CD4-positive, alpha-beta T cell (primary cell): ENCODE measurements around the gene SLC2A9. TPM values are rescaled to one million over a fixed set of nuclear protein-coding genes. Genes with fewer than 3 reads are reported as not detected.

Experiments
- ATAC-seq: fragments of 200-7000 bp; cut with Tn5 transposase; one replicate; pipeline ENCODE4 v1.10.0; 2022; ENCODE audit warnings: mild to moderate bottlenecking; ENCODE audit not compliant: poor library complexity
- CTCF ChIA-PET: fragments of 350-600 bp; sonication (Branson Sonifier 250); formaldehyde crosslinking; loops from one replicate; lab custom pipeline; 2021; ENCODE audit warnings: antibody characterized with exemption, inconsistent platforms; lab: Charles Lee
- POLR2A ChIA-PET: fragments of 350-600 bp; sonication (Branson Sonifier 250); formaldehyde crosslinking; loops from one replicate; lab custom pipeline; 2021; ENCODE audit warnings: antibody characterized with exemption, inconsistent platforms; lab: Charles Lee
- DNase-seq, 14 experiments: peaks; one replicate each; pipeline ENCODE4 v3.0.0-alpha.2; 2013 to 2020; ENCODE audit warnings: mixed read lengths in 2 of 14
- H3K27ac ChIP-seq, 2 donors: one replicate each; pipeline versions ENCODE4 v1.5.1 to v1.7.0; 2013; ENCODE audit warnings: low read length in 2 of 2, low read depth in 1 of 2, mild to moderate bottlenecking in 1 of 2
- H3K27me3 ChIP-seq, 2 experiments: 1 replicate in 1 of 2; 2 replicates in 1 of 2; pipeline versions ENCODE4 v1.6.1 to v1.7.0; 2013; ENCODE audit warnings: low read length in 2 of 2, control low read depth in 1 of 2, mild to moderate bottlenecking in 1 of 2, moderate library complexity in 1 of 2; ENCODE audit not compliant: insufficient read depth in 2 of 2, control insufficient read depth in 1 of 2
- H3K36me3 ChIP-seq: one replicate; pipeline ENCODE4 v1.6.1; 2013; ENCODE audit warnings: low read length, control low read depth; ENCODE audit not compliant: insufficient read depth
- H3K4me1 ChIP-seq: one replicate; pipeline ENCODE4 v1.6.1; 2013; ENCODE audit warnings: low read length, control low read depth; ENCODE audit not compliant: insufficient read depth
- H3K4me3 ChIP-seq: one replicate; pipeline ENCODE4 v1.5.1; 2013; ENCODE audit warnings: mild to moderate bottlenecking, low read length, moderate library complexity
- H3K9me3 ChIP-seq, 2 experiments: 1 replicate in 1 of 2; 2 replicates in 1 of 2; pipeline versions ENCODE4 v1.6.1 to v1.7.0; 2013; ENCODE audit warnings: low read length in 2 of 2, mild to moderate bottlenecking in 2 of 2, control low read depth in 1 of 2, moderate library complexity in 1 of 2; ENCODE audit not compliant: control insufficient read depth in 1 of 2, insufficient read depth in 1 of 2
- H3K27ac Mint-ChIP-seq: one replicate; pipeline ENCODE4 v1.8.0; 2020; ENCODE audit warnings: mixed read lengths
- H3K27me3 Mint-ChIP-seq: one replicate; pipeline ENCODE4 v1.8.0; 2021; ENCODE audit warnings: mixed read lengths
- H3K36me3 Mint-ChIP-seq: one replicate; pipeline ENCODE4 v1.8.0; 2021; ENCODE audit warnings: low read depth, mixed read lengths
- H3K4me1 Mint-ChIP-seq: one replicate; pipeline ENCODE4 v1.8.0; 2021; ENCODE audit warnings: low read depth, mixed read lengths
- H3K4me3 Mint-ChIP-seq: one replicate; pipeline ENCODE4 v1.8.0; 2020; ENCODE audit warnings: mild to moderate bottlenecking, mixed read lengths
- H3K9me3 Mint-ChIP-seq: one replicate; pipeline ENCODE4 v1.8.0; 2020; ENCODE audit warnings: mixed read lengths
- intact Hi-C, 2 experiments: fragments of 100-400 bp; cut with DNase I in 1 of 2; cut with micrococcal nuclease in 1 of 2; formaldehyde crosslinking; loops; one replicate each; pipeline versions ENCODE4 v1.15.1 to v1.9.0; 2023 to 2025; cut with DNase I, micrococcal nuclease
- total RNA-seq, 174 experiments: library from RNA in 2 of 174; stranded (reverse) in 2 of 174; gene quantifications; one replicate each; pipeline ENCODE4 v1.2.3 and lab custom pipeline; 2021 to 2026
- TF ChIP-seq, protein P1 (sequence below): fragments of 200-600 bp; IDR thresholded peaks from one replicate; pipeline ENCODE4 v1.8.0; 2022; ENCODE audit warnings: antibody characterized with exemption, mild to moderate bottlenecking

SLC2A9 gene
- total RNA-seq, 2 experiments from 2014 or later = 2.2 to 3.6 TPM

DNA sequence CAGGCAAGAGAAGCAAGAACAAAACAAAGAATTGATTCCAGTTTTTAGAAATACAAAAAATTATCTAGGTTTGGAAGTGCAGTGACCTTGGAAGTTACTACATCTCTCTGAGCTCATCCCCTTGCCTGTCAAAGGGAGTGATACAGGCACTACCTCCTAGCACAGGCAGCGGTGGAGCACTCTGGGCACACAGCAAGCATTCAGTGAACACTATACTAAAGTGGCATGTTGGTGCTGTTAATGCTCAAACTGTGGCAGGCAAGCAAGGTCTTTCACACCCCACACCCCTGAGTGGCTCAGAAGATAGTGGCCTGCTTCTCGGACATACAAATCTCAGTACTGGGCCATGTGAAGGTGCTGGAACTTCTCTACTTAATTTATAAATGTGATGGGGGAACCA, 188.7 kb downstream of the SLC2A9 start:
- no peak overlapping the region for H3K4me3 Mint-ChIP-seq
- no peaks in the 10 kb centered on the region for H3K4me1 Mint-ChIP-seq
- H3K27me3 Mint-ChIP-seq = peaks cover 6% of the 10 kb centered on the region
- H3K9me3 Mint-ChIP-seq = no peaks in the 10 kb centered on the region
- POLR2A ChIA-PET = no interaction called here
- Histone ChIP-seq H3K4me3 (no peak overlapping the region), H3K9me3 (no peaks in the 10 kb centered on the region), H3K27me3 (no peaks in the 10 kb centered on the region), H3K36me3 (no peaks in the 10 kb centered on the region), H3K27ac (no peak overlapping the region), H3K4me1 (no peaks in the 10 kb centered on the region)
- no peaks in the 10 kb centered on the region for H3K36me3 Mint-ChIP-seq
- intact Hi-C loops = no loop called here
- ATAC-seq (no peak), DNase-seq (no peak)
- H3K27ac Mint-ChIP-seq = no peak overlapping the region
- CTCF ChIA-PET = no interaction called here
- TF ChIP-seq, protein P1, sequence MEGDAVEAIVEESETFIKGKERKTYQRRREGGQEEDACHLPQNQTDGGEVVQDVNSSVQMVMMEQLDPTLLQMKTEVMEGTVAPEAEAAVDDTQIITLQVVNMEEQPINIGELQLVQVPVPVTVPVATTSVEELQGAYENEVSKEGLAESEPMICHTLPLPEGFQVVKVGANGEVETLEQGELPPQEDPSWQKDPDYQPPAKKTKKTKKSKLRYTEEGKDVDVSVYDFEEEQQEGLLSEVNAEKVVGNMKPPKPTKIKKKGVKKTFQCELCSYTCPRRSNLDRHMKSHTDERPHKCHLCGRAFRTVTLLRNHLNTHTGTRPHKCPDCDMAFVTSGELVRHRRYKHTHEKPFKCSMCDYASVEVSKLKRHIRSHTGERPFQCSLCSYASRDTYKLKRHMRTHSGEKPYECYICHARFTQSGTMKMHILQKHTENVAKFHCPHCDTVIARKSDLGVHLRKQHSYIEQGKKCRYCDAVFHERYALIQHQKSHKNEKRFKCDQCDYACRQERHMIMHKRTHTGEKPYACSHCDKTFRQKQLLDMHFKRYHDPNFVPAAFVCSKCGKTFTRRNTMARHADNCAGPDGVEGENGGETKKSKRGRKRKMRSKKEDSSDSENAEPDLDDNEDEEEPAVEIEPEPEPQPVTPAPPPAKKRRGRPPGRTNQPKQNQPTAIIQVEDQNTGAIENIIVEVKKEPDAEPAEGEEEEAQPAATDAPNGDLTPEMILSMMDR = no peak

DNA sequence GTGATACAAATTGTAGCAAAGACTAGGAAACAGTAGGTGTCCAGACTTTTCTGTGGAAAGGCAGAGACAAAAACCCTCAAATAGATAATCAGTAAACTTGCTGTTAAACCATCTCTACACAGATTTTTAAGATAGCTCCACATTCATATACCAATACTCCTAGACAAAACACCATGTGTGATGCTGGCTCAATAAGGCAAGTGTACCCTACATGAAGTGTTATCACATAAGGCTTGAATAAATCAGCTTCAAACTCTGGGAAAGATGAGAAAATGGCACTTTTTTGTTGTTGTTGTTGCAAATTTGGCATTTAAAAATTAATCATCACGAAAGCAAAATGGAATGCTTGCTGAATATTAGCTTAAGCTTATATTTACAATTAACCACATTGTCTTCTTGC, 194.7 kb downstream of the SLC2A9 start:
- no peak overlapping the region for H3K4me3 Mint-ChIP-seq
- H3K9me3 Mint-ChIP-seq = no peaks in the 10 kb centered on the region
- no peaks in the 10 kb centered on the region for H3K36me3 Mint-ChIP-seq
- Histone ChIP-seq H3K27me3 (no peaks in the 10 kb centered on the region), H3K27ac (no peak overlapping the region), H3K4me3 (no peak overlapping the region), H3K4me1 (no peaks in the 10 kb centered on the region), H3K36me3 (no peaks in the 10 kb centered on the region), H3K9me3 (no peaks in the 10 kb centered on the region)
- ATAC-seq (no peak), DNase-seq (no peak)
- H3K4me1 Mint-ChIP-seq = no peaks in the 10 kb centered on the region
- CTCF ChIA-PET = no interaction called here
- POLR2A ChIA-PET = no interaction called here
- H3K27ac Mint-ChIP-seq = no peak overlapping the region
- TF ChIP-seq, protein P1 = no peak
- intact Hi-C loops = no loop called here
- no peaks in the 10 kb centered on the region for H3K27me3 Mint-ChIP-seq

DNA sequence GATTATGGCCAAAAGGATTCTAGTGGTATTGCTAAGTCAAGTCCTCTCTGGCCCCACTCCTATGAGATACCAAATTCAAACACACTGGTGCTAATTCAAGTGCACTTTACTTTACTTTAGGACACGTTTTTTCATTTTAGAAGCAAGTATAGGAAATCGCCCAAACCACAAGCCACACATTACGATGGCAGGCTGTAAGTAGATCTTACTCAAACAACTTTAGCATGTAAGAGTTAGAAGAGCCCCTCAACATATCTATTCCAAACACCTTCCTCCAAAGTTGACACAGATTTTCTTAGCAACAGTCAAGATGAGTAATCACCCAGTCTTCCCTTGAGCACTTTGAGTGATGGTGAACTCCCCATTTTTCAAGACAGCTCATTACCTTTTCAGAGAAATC, 196.2 kb downstream of the SLC2A9 start:
- H3K4me3 Mint-ChIP-seq = no peak overlapping the region
- TF ChIP-seq, protein P1 = no peak
- intact Hi-C loops = no loop called here

More for the DNA sequence above, 196.2 kb downstream of the SLC2A9 start:
- Histone ChIP-seq H3K9me3 (no peaks in the 10 kb centered on the region), H3K36me3 (no peaks in the 10 kb centered on the region), H3K4me3 (no peak overlapping the region), H3K4me1 (no peaks in the 10 kb centered on the region), H3K27ac (no peak overlapping the region), H3K27me3 (no peaks in the 10 kb centered on the region)
- Mint-ChIP-seq H3K36me3 (no peaks in the 10 kb centered on the region), H3K27me3 (no peaks in the 10 kb centered on the region), H3K4me1 (no peaks in the 10 kb centered on the region), H3K9me3 (no peaks in the 10 kb centered on the region), H3K27ac (no peak overlapping the region)
- DNase-seq (no peak), ATAC-seq (no peak)
- CTCF ChIA-PET = no interaction called here
- POLR2A ChIA-PET = no interaction called here
